HepG2 (cell line): ENCODE data around the gene AIP. TPM values are rescaled to one million over a fixed set of nuclear protein-coding genes. Genes with fewer than 3 reads are reported as not detected.
A peak's percentile ranks its signal among the peaks of the same experiment; 100 is the strongest.

Experiments
- AGO1 ChIP-seq: fragments of 200-400 bp; formaldehyde crosslinking; IDR thresholded peaks from 2 replicates; pipeline ENCODE4 v1.6.1; 2017; ENCODE audit warnings: mild to moderate bottlenecking, low read depth, low read length, moderate library complexity; ENCODE audit not compliant: poor library complexity, severe bottlenecking
- CAMTA2 ChIP-seq: sonication (generic); formaldehyde crosslinking; IDR thresholded peaks from 2 replicates; pipeline ENCODE4 v1.4.0; 2020; ENCODE audit warnings: mild to moderate bottlenecking, missing genetic modification reagents, borderline replicate concordance
- GATAD1 ChIP-seq: IDR thresholded peaks from 2 replicates; pipeline ENCODE4 v1.6.1; 2016; ENCODE audit warnings: missing genetic modification reagents, missing compliant biosample characterization
- HIVEP1 ChIP-seq: sonication (generic); formaldehyde crosslinking; IDR thresholded peaks from 2 replicates; pipeline ENCODE4 v1.4.0; 2020; ENCODE audit warnings: mild to moderate bottlenecking, missing genetic modification reagents
- JARID2 ChIP-seq: sonication (generic); formaldehyde crosslinking; IDR thresholded peaks from 2 replicates; pipeline ENCODE4 v1.8.1; 2023; ENCODE audit warnings: missing genetic modification reagents, inconsistent platforms; ENCODE audit not compliant: insufficient replicate concordance
- JUN ChIP-seq: sonication (generic); formaldehyde crosslinking; IDR thresholded peaks from 2 replicates; pipeline ENCODE4 v1.4.0; 2020; ENCODE audit warnings: mild to moderate bottlenecking, missing genetic modification reagents
- KDM6A ChIP-seq: IDR thresholded peaks from 2 replicates; pipeline ENCODE4 v1.6.1; 2016; ENCODE audit warnings: low read depth
- MTA1 ChIP-seq: sonication (generic); formaldehyde crosslinking; IDR thresholded peaks from 2 replicates; pipeline ENCODE4 v1.4.0; 2020; ENCODE audit warnings: missing genetic modification reagents, mild to moderate bottlenecking, borderline replicate concordance
- NFKBIZ ChIP-seq: IDR thresholded peaks from 2 replicates; pipeline ENCODE4 v1.6.1; 2018; ENCODE audit warnings: missing genetic modification reagents, missing compliant biosample characterization
- TGIF2 ChIP-seq: IDR thresholded peaks from 2 replicates; pipeline ENCODE4 v1.6.1; 2016; ENCODE audit warnings: control low read depth, missing compliant biosample characterization
- USF2 ChIP-seq, 2 experiments: sonication (generic) in 1 of 2; formaldehyde crosslinking in 1 of 2; IDR thresholded peaks; 2 replicates each; pipeline versions ENCODE4 v1.5.1 to v1.6.1; 2011 to 2020; ENCODE audit warnings: borderline replicate concordance in 1 of 2, low read depth in 1 of 2, low read length in 1 of 2, mild to moderate bottlenecking in 1 of 2, missing genetic modification reagents in 1 of 2, moderate library complexity in 1 of 2
- ZBTB10 ChIP-seq: sonication (generic); formaldehyde crosslinking; IDR thresholded peaks from 2 replicates; pipeline ENCODE4 v1.4.0; 2020; ENCODE audit warnings: missing genetic modification reagents, borderline replicate concordance
- ZBTB2 ChIP-seq: sonication (generic); formaldehyde crosslinking; IDR thresholded peaks from 2 replicates; pipeline ENCODE4 v1.8.0; 2022; ENCODE audit warnings: low read depth, missing genetic modification reagents
- ZBTB37 ChIP-seq: sonication (generic); formaldehyde crosslinking; IDR thresholded peaks from 2 replicates; pipeline ENCODE4 v1.4.0; 2020; ENCODE audit warnings: mild to moderate bottlenecking, missing genetic modification reagents
- ZBTB38 ChIP-seq: sonication (generic); formaldehyde crosslinking; IDR thresholded peaks from 2 replicates; pipeline ENCODE4 v1.5.1; 2020; ENCODE audit warnings: mild to moderate bottlenecking, missing genetic modification reagents
- ZNF160 ChIP-seq: sonication (generic); formaldehyde crosslinking; IDR thresholded peaks from 2 replicates; pipeline ENCODE4 v1.8.0; 2022; ENCODE audit warnings: mild to moderate bottlenecking, inconsistent platforms, missing genetic modification reagents
- ZNF292 ChIP-seq: sonication (generic); formaldehyde crosslinking; IDR thresholded peaks from 2 replicates; pipeline ENCODE4 v1.8.1; 2022; ENCODE audit warnings: mild to moderate bottlenecking, low read depth, missing genetic modification reagents, borderline replicate concordance
- ZNF326 ChIP-seq: sonication (generic); formaldehyde crosslinking; IDR thresholded peaks from 2 replicates; pipeline ENCODE4 v1.4.0; 2020; ENCODE audit warnings: missing genetic modification reagents, borderline replicate concordance
- ZNF362 ChIP-seq: sonication (generic); formaldehyde crosslinking; IDR thresholded peaks from 2 replicates; pipeline ENCODE4 v1.4.0; 2020; ENCODE audit warnings: missing genetic modification reagents, mild to moderate bottlenecking, borderline replicate concordance
- ZNF563 ChIP-seq: sonication (generic); formaldehyde crosslinking; IDR thresholded peaks from 2 replicates; pipeline ENCODE4 v1.8.0; 2022; ENCODE audit warnings: mild to moderate bottlenecking, moderate library complexity, missing genetic modification reagents
- ZNF607 ChIP-seq: sonication (generic); formaldehyde crosslinking; IDR thresholded peaks from 2 replicates; pipeline ENCODE4 v1.5.1; 2020; ENCODE audit warnings: missing genetic modification reagents, mild to moderate bottlenecking, borderline replicate concordance
- ZNF766 ChIP-seq: sonication (generic); formaldehyde crosslinking; IDR thresholded peaks from 2 replicates; pipeline ENCODE4 v1.5.0; 2020; ENCODE audit warnings: missing genetic modification reagents, borderline replicate concordance
- polyA plus RNA-seq, 8 experiments: library from polyadenylated mRNA; depleted of rRNA in 3 of 8; stranded (reverse) in 7 of 8; unstranded in 1 of 8; fragments of >200 nt; fragmentation: Illumina TruSeq in 4 of 8; extraction: Trizol in 4 of 8; gene quantifications; 2 replicates each; pipeline versions ENCODE4 v1.2.1 to v1.2.3, GENCODE V29; 2011 to 2016; ENCODE audit warnings: low read depth in 4 of 8, missing spikeins in 1 of 8, mixed read lengths in 1 of 8; ENCODE audit not compliant: insufficient read depth in 1 of 8
- total RNA-seq, 5 experiments: library from RNA; depleted of rRNA; stranded (reverse); fragments of >200 nt; fragmentation: Illumina TruSeq; extraction: Trizol; gene quantifications; 2 replicates each; pipeline ENCODE4 v1.2.3, GENCODE V29; 2016; ENCODE audit warnings: low read depth in 1 of 5

AIP gene
- total and polyA plus RNA-seq, 2 of the 13 experiments (the other 11 are each of a cell fraction or from before 2014, with no cell fraction given), result 51.8 to 110 TPM

- TF ChIP-seq ZNF607 (CRISPR knock-in tag) (no peak), AGO1 (no peak), ZBTB38 (no peak), ZBTB10 (no peak), ZNF563 (CRISPR knock-in tag) (no peak), ZNF766 (CRISPR knock-in tag) (no peak), CAMTA2 (CRISPR knock-in tag) (no peak), ZNF160 (CRISPR knock-in tag) (0 out of 2 replicates have a peak, but pooled peaks have one; percentile 25), KDM6A (CRISPR knock-in tag) (no peak), JUN (CRISPR knock-in tag) (no peak), NFKBIZ (CRISPR knock-in tag) (no peak), HIVEP1 (CRISPR knock-in tag) (no peak), JARID2 (no peak), USF2 (IDR thresholded peaks at IDR 0.05; ENCODE audit: low read depth, low read length) (no peak), USF2 (CRISPR knock-in tag; IDR thresholded peaks at IDR 0.05; ENCODE audit: borderline replicate concordance) (no peak), ZNF362 (CRISPR knock-in tag) (no peak), ZNF292 (CRISPR knock-in tag) (no peak), MTA1 (CRISPR knock-in tag) (no peak), TGIF2 (CRISPR knock-in tag) (0 out of 2 replicates have a peak, but pooled peaks have one; percentile 3), GATAD1 (CRISPR knock-in tag) (no peak; the same call in 1 of the 2 replicates), ZBTB37 (CRISPR knock-in tag) (no peak), ZNF326 (CRISPR knock-in tag) (no peak), ZBTB2 (CRISPR knock-in tag) (no peak)
These were observed 13.4 kb upstream of the AIP start (continued) for GRCh38 chr11:67469508-67469811.
